Superior temporal gyrus (tissue), 1 donor: ENCODE data around the gene UTP14C.
"Not testable (repeated sequence)": the region's sequence is repeated elsewhere in the genome, so short reads cannot be mapped to it uniquely, and the experiment has no call there.

Experiments
- DNase-seq: peaks from one replicate; pipeline ENCODE4 v3.0.0-alpha.2; 2016; ENCODE audit errors: extremely low spot score

UTP14C gene

GRCh38 chr13:52002361-52002760, 22.1 kb upstream of the UTP14C start:
- no peak for DNase-seq

GRCh38 chr13:52003541-52003940, 20.9 kb upstream of the UTP14C start:
- no peak for DNase-seq

- DNase-seq, result peak; percentile 29
Measured at GRCh38 chr13:52004511-52005170, 19.9 kb upstream of the UTP14C start.

DNA sequence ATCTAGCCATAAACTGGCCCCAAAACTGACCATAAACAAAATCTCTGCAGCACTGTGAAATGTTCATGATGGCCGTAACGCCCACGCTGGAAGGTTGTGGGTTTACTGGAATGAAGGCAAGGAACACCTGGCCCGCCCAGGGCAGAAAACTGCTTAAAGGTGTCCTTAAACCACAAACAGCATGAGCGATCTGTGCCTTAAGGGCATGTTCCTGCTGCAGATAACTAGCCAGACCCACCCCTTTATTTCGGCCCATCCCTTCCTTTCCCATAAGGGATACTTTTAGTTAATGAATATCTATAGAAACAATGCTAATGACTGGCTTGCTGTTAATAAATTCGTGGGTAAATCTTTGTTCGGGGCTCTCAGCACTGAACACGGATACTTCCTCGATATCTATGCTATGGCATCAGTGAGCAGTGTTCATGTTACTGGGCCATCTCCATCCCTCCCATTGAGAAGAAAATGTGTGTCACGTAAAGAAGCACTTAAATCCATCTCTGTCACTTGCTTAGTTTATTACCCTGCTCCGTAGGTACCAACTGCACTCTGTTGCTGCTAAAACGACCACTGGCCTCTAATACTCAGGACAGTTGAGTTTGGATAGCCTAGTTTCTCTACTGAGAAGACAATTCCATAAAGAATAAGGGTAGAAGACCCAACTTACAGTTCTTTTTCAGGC, 18.5 kb upstream of the UTP14C start:
- DNase-seq, result no peak

- DNase-seq, result no peak
Measured at GRCh38 chr13:52006523-52007245, 17.8 kb upstream of the UTP14C start.

- no peak for DNase-seq
Measured at GRCh38 chr13:52009946-52010345, 14.5 kb upstream of the UTP14C start.

GRCh38 chr13:52010890-52011631, 13.4 kb upstream of the UTP14C start, which contains the start of gene ATP7B:
Gene ATP7B (minus strand): TSS chr13:52011450. CDS start chr13:52011337, 113 bp downstream.
- no peak for DNase-seq

DNA sequence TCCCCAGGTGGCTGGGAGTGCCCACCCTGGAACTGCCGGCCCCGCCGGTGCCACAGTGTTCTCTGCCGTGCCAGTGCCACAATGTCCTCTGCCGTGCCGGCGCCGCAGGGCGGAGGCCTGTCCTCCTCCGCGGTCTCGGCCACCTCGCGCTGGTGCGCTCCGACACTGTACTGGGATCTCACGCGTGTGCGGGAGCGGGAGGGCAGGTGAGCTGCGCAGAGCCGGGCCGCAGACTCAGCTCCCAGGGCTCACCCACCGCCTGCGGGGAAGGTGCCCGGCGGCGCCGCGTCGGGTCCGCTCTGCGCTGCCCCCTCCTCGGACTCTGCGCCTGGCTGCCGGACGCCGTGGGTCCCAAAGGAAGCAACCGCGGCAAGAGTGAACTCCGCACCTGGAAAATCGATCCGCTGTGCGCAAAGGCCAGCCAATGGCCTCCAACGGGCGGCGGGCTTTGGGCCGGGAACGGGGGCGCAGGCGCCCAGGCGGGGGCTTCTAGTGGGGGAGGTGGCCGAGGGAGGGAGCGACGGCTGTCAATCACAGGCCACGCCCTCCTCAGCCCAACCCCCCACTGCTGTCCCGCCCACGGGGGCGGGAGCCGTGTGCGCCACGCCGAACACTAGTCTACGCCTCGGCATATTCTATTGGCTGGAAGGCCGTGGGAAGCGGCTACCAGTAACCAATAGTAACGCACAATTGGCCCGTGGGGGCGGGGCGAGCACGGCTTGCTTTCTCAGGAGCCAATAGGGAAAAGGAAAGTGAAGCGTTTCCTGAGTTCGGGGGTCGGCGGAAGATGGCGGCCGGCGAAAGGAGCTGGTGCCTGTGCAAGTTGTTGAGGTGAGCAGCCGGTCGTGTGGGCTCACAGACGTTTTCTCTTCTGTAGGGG, 12.6 kb upstream of the UTP14C start, which contains the start of gene ALG11:
Gene ALG11, plus strand, starts transcription at position 767 of the 880 bp plus-strand sequence. Its CDS starts 21 bp downstream, at position 788.
- DNase-seq, result peak; percentile 100

DNA sequence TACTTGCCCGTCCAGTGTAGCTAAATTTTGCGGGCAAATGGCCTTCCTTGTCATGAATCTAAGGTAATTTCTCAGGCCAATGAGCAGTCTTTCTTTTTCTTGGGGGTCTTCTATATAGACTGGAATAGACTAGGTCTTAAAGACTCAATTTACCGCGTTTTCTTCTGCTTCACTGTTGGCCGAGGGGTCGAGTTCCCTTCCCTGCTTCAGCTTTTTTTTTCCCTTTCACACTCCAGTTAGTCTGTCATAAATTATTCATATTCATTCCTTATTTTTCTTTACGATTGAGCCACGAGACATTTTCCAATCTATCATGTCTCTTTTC, 12.0 kb upstream of the UTP14C start:
- DNase-seq, result no peak

- DNase-seq, result no peak
Measured at GRCh38 chr13:52016296-52016695, 8.2 kb upstream of the UTP14C start.

DNA sequence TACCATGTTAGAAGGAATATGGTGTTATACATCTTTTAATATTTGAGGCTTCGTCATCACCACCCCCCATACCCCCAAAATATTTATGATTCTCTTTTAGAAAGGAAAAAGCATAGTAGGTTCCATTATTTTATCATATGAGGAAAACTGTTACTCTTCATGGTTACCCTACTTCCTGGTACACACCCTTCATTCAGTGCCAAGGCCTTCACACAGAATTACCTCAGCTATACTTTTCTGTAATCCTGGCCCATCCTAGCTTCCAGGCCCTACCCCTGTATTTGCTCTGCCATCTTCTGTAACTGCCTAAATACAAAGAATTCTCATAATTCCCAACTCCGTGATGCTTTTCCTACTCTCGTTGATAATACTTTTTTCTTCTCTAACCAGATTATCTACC, 4.3 kb upstream of the UTP14C start:
- no peak for DNase-seq

- no peak for DNase-seq
Measured at GRCh38 chr13:52022356-52022755, 2.1 kb upstream of the UTP14C start.

GRCh38 chr13:52025475-52026245, 1.2 kb downstream of the UTP14C start:
- no peak for DNase-seq

DNA sequence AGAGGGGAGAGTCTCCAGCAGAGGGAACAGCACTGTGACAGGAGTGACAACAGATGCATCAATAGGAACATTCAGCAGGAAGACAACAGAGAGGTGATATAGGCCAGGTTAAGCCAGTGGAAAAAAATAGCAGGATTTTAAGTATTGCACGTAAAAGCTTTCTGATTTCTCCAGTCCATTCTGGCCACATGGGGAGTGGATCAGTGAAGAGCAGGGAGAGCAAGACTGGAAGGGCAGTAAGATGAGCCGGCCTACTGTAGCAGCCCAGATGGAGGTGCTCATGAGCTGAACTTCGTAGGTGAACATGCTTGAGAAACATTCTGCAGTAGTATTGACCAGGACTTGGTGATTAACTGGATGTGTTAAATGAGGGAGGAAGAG, 1.7 kb downstream of the UTP14C start:
- no peak for DNase-seq

DNA sequence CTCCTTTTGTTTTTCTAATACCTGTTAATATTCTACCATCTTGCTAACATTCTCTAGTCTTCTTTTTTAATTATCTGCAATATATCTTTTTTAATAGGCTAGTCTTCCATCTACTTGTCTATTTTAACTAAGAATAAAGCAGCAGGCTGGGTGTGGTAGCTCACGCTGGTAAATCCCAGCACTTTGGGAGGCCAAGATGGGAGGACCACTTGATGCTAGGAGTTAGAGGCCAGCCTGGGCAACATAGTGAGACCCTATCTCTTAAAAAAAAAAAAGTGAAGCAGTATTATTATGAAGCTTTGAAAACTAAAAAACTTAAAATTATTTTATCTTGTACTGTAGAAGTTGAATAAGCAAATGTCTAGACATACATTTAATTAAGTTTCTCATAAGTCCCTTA, 3.3 kb downstream of the UTP14C start:
- no peak for DNase-seq

DNA sequence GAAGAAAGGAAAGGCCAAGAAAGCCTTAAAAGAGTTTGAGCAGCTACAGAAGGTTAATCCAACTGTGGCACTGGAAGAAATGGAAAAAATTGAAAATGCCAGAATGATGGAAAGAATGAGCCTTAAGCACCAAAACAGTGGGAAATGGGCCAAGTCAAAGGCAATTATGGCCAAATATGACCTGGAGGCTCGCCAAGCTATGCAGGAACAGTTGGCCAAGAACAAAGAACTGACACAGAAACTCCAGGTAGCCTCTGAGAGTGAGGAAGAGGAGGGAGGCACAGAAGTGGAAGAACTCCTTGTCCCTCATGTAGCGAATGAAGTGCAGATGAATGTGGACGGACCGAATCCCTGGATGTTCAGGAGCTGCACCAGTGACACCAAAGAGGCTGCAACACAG, 5.1 kb downstream of the UTP14C start:
- no peak for DNase-seq

DNA sequence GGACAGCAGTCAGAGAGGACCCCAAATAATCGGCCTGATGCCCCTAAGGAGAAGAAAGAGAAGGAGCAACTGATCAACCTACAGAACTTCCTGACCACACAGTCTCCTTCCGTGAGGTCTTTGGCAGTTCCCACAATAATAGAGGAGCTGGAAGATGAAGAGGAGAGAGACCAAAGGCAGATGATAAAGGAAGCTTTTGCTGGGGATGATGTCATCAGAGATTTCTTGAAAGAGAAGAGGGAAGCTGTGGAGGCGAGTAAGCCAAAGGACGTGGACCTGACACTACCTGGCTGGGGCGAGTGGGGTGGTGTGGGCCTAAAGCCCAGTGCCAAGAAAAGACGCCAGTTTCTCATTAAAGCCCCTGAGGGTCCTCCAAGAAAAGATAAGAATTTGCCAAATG, 5.9 kb downstream of the UTP14C start:
- DNase-seq, result not testable (repeated sequence)

GRCh38 chr13:52033039-52033438, 8.5 kb downstream of the UTP14C start:
- DNase-seq, result no peak

DNA sequence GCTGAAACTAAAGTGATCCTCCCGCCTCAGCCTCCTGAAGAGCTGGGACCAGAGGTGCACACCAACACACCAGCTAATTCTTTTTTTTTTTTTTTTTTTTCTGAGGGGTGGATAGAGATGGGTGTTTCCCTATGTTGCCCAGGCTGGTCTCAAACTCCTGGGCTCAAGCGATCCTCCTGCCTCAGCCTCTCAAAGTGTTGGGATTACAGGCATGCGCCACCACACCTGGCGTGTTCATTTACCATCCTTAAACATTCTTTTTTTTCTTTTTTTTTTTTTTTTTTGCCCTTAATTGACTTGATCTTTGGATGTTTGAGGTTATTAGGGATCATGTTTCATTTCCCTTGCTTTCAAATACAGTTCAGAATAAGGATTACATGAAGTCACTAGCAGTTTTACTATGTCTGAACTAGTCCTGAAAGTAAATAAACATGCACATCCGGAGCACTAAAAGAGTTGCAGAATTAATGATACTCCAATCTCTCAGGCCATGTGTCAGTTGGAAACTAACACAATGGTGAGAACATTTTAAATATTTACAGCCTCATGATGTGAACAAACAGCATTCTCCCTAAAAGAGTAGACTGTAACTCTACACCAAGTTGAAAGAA, 10.2 kb downstream of the UTP14C start:
- DNase-seq, result no peak

DNA sequence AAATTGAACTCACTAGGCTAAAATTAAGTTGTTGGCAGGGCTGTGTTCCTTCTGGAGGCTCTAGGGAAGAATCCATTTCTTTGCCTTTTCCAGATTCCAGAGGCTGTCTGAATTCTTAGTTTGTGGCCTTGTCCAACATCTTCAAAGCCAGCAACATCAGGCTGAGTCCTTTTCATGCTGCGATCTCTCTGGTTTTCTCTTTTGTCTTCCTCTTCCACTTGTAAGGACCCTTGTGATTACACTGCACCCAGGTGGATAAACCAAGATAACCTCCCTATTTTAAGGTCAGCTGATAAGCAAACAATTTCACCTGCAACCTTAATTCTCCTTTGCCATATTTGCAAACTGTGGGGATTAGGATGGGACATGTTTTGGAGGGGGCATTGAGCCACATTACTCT, 11.5 kb downstream of the UTP14C start:
- no peak for DNase-seq
